GM18909 (cell line): ENCODE data around the gene ADAMTS13.
"Not testable (repeated sequence)": the region's sequence is repeated elsewhere in the genome, so short reads cannot be mapped to it uniquely, and the experiment has no call there.

ENCODE experiments used
- ATAC-seq: cut with Tn5 transposase; IDR thresholded peaks from one replicate; pipeline ENCODE4 v1.9.1; 2021; ENCODE audit warnings: mild to moderate bottlenecking; ENCODE audit not compliant: unreplicated experiment, poor library complexity

Gene ADAMTS13

DNA sequence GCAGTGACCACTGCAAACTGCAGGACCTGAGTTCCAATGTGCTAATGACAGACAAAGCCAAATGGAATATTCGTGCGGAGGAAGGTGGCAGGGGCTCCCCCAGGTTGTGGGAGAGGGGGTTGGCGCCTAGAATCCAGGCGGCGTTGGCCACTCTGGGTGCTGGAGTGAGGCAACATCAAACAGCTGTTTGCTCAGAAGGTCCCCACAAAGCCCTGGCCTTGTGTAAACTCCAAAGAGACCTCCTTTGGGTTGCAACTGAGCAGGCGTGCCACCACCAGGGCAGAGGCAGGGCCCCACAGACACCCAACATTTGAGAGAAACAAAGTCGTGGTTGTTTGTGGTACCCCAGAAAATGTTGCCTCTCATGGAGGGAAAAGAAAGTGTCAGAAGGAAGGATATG, 31.5 kb upstream of the ADAMTS13 start:
- ATAC-seq, result no peak

DNA sequence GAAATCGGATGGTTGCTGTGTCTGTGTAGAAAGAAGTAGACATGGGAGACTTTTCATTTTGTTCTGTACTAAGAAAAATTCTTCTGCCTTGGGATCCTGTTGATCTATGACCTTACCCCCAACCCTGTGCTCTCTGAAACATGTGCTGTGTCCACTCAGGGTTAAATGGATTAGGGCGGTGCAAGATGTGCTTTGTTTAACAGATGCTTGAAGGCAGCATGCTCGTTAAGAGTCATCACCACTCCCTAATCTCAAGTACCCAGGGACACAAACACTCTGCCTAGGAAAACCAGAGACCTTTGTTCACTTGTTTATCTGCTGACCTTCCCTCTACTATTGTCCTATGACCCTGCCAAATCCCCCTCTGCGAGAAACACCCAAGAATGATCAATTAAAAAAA, 30.7 kb upstream of the ADAMTS13 start:
- not testable (repeated sequence) for ATAC-seq

DNA sequence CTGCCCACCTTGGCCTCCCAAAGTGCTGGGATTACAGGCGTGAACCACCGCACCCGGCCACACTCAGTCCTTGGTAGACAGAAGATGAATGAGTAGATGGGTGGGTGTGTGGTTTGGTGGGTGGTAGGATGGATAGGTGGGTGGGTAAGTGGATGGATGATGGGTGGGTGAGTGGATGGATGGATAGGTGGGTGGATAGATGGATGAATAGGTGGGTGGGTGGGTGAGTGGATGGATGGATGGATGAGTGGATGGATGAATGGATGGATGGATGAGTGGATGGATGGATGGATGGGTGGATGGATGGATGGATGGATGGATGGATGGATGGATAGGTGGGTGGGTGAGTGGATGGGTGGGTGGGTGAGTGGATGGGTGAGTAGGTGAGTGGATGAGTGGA, 29.9 kb upstream of the ADAMTS13 start:
- ATAC-seq, result not testable (repeated sequence)

DNA sequence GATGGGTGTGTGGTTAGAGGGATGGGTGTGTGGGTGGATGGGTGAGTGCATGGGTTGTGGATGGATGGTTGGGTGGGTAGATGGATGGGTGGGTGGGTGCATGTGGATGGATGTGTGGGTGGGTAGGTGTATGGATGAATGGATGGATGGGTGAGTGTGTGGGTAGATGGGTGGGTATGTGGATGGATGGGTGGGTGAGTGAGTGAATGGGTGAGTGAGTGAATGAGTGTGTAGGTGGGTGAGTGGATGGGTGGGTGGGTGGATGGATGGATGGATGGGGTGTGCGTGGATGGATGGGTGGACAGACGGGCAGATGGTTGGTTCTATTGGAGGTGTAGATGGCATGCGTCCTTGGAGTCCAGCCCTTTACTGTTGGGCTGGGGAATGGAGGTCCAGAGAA, 28.8 kb upstream of the ADAMTS13 start:
- no peak for ATAC-seq

DNA sequence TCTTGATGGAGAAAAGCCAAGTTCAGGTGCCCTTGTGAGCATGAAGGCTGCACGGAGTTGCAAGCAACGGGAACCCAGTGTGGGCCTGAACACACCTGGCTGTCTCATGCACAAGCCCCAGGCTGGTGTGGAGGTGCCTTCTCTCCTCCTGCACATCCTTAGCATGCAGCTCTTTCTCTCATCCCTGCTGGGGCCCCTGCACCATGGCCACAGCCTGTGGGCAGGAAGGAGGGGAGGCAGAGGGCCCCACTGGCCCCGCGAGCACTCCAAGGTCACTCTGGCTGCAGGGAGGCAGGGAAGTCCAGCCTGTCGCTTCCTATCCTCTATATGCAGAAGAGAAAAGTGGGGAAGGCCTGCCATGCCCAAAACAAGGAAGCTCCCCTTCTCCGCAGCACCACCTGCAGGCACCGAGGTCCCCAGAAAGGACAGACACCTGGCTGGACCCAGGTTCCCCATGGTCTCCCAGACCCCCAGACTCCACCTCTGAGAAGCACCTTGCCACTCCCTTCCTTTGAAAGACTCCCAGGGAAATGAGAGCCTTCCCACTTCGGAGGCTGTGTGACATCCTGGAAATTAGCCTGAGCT, 27.4 kb upstream of the ADAMTS13 start:
- ATAC-seq, result no peak

DNA sequence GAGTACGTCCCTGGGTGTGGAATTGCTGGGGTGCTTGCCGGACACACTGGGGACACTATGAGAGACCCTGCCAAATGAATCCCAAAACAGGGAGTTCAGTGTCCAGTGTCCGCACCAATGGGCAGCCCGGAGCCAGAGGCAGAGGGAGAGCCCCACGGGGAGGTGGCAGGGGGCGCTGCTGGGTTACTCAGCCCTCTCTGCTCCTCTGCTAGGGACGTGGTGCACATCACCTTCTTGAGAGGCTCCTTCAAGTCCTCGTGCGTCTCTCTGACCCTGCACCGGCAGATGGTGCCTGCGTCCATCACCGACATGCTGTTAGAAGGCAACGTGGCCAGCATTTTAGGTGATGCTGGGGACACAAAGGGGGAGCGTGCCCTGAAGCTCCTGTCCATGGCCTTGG, 25.2 kb upstream of the ADAMTS13 start:
- no peak for ATAC-seq

DNA sequence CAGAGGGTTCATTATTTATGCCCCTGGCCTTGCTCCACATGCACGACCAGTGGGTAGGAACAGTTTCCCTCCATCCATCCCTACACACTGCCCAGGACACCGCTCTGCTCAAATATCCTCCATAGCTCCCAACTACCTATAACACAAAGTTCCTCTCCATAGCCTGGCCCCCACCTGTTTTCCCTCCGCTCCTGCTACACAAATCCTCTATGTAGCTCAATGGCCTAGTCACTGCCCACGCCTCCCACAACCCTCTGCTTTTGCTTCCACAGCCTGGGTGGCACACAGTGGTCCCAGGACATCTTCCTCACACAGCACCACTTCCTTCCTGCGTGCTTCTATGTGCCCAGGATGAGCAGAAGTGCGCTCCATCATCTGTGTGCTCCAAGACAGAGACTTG, 24.8 kb upstream of the ADAMTS13 start:
- no peak for ATAC-seq

DNA sequence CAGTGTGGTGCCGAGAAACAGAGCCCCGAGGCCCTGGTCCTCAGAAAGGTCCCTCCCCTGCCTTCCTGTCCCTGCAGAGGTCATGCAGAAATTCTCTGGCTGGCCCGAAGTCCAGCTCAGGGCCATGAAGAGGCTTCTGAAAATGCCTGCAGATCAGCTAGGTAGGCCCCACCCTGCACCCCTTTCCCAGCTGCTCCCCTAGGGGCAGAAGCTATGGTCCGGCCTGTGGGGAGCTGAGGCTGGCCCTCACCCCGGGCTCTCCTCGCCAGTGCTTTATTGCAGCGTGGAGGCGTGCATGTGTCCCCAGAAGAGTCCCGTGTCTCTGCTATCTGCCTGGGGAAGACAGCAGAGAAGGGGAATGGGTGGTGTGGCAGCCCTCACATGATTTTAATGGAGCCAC, 24.3 kb upstream of the ADAMTS13 start:
- ATAC-seq, result no peak

DNA sequence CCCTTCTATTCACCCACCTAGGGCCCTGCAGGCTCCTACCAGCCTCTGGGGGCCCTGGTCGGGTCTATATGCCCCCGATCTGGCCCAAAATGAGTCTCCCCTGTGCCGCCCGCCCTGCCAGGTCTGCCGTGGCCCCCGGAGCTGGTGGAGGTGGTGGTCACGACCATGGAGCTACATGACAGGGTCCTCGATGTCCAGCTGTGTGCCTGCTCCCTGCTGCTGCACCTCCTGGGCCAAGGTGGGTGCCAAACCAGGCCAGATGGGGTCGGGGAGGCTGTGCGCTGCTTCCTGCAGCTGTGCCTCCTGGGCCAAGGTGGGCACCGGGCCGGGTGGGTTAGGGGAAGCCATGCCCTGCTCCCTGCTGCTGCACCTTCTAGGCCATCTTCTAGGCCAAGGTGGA, 21.9 kb upstream of the ADAMTS13 start:
- ATAC-seq, result no peak

DNA sequence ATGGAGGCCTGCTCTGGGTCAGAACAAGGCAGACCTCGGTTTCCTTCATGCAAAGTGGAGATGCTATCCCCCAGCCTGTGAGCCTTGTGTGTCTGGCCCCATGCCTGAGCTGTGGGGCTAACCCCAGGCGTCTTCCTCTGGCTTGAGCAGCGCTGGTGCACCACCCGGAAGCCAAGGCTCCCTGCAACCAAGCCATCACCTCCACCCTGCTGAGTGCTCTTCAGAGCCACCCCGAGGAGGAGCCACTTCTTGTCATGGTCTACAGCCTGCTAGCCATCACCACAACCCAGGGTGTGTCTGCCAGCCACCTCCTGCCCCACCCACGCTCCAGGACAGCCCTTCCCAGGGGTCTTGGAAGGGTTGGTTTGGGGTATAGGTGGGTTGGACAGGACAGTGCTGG, 20.6 kb upstream of the ADAMTS13 start:
- ATAC-seq, result no peak

DNA sequence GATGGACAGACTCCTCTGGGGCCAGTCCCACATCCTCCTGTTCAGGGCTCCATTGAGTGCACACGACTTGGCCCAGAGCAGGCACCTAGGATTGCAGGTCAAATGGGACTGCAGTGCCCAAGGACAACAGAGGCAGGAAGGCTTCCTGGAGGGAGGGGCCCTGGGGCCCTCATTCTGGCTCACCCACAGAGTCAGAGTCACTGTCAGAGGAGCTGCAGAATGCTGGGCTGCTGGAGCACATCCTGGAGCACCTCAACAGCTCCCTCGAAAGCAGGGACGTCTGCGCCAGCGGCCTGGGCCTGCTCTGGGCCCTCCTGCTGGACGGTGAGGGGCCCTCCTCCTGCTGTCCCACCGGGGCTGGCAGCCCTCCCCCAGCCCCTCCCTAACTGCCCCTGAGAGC, 19.5 kb upstream of the ADAMTS13 start:
- ATAC-seq, result no peak

DNA sequence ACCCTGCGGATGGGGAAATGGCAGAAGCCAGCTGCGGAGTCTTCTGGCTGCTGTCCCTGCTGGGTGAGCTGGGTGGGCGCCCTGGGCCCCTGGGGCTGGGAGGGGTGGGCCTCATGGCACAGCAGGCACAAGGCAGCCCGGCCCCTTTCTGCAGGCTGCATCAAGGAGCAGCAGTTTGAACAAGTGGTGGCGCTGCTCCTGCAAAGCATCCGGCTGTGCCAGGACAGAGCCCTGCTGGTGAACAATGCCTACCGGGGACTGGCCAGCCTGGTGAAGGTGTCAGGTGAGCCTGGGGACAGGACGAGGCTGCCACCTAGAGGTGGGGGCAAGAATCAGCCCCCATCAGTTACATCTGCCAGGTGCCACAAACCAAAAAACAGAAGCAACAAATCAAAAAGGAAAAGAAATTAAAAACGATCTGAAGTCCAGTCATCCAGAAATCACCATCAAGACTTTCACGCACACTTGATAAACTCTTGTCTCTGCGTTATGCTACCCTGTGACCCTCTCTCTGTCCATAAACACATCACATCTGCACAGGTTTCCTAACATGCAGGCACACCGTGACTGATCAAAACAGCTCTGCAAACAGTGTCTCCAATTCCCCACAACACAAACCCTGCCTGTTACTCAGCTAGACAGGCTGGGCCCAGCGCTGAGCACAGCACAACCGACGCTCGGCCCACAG, 18.3 kb upstream of the ADAMTS13 start:
- no peak for ATAC-seq

DNA sequence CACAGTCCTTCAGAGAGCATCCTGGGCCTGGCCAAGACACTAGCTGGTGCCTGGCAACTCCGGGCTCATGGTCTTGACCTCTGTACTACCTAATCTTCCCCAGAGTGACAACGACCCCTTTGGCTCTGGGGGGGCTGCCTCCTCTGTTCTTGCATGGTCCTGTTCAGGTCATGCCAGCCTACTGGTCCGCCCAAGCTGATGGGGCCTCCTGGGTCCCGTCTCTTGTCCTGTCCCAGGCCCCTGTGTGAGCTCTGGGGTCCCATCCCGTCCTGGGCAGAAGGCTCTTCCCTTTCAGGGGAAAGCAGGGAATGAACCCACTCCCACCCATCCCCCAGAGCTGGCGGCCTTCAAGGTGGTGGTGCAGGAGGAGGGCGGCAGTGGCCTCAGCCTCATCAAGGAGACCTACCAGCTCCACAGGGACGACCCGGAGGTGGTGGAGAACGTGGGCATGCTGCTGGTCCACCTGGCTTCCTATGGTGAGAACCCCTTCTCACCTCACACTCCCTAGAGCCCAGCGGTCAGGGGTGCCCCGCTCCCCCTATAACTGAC, 17.6 kb upstream of the ADAMTS13 start:
- ATAC-seq, result no peak

DNA sequence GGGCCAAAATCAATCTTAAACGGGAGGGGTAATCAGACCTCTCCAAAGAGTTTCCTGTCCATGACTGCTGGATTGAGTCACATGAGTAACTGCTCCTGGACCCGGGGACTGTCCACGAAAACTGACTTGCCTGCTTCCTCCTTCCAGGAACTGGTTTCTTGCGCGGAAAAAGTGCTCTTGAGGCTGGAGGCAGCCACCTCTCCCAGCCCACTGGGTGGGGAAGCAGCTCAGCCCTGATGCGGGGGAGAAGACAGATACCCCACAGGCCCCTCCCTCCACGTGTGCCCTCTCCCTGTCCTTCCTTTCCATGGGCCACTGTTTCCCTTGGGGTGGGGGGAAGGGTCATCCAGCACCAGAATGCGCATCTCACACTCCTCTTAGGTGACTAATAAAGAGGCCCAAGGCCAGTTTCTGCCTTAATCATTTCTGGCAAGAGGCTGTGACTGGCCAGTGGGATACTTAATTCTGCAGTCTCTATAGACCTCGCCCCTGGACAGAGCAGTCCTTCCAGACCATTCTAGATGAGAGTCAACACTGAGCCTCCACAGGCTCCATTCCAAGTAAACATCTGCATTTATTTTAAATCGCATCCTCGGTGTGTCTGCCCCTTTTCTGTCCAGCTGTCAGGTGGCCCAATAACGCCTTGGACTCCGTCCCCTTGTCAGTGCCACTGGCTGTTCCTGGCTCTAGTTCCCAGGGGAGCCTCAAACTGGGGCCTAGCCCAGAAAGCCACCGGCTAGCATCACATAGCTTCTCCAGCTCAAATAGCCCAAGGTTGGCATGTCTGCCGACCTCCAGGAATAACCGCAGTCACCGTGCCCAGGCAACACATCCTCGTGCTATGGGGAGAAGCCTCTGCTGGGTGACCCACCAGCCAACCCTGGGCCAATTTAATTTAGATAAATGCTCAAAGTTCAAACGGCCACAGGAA, 16.4 kb upstream of the ADAMTS13 start:
- no peak for ATAC-seq

DNA sequence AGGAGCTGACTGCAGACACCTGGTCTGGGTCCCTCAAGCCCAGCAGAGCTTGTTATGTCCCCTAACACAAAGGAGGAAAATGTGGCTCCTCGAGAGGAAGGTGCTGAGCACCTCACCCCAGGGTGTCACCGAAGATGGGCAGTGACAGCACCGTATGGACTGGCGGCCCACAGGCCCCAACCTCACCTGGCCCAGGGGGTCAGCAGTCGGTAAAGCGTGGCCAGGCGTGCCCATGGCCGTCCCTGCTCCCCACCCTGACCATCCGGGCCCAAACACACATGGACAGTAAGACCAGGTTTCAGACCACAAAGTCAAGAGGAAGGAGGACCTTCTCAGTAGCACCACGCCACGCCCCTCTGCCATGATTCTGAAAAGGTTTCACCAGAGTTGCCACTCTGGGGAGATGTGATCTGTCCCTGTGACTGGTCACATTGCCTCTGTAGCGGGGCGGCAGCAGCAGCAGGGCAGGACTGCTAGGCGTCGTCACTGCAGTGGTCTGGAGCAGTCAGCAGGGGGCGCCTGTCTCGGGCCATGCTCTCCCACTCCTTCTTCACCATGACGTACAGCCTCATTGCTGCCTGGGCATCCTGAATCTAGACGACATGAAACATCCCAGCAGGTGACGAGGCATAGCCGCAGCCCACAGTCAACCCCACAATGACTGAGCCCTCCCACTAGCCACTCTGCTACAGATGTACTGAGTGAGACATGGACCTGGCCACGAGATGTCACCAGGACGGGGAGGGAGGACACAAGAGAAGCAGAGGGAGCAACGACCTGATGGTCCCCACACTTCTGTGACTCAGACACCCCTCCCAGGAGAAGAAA, 15.5 kb upstream of the ADAMTS13 start:
- ATAC-seq, result peak; percentile 48

DNA sequence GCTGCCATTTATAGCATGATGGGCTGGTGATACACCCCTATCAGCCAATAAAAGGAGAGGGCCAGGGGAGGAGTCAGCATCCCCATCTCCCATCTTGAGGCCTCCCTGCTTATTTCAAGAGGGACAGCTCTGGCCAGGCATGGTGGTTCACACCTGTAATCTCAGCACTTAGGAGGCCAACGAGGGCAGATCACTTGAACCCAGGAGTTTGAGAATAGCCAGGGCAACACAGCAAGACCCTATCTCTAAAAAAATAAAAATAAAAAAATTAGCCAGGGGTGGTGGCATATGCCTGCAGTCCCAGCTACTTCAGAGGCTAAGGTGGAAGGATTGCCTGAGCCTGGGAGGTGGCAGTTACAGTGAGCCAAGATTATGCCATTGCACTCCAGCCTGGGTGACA, 14.1 kb upstream of the ADAMTS13 start:
- no peak for ATAC-seq

DNA sequence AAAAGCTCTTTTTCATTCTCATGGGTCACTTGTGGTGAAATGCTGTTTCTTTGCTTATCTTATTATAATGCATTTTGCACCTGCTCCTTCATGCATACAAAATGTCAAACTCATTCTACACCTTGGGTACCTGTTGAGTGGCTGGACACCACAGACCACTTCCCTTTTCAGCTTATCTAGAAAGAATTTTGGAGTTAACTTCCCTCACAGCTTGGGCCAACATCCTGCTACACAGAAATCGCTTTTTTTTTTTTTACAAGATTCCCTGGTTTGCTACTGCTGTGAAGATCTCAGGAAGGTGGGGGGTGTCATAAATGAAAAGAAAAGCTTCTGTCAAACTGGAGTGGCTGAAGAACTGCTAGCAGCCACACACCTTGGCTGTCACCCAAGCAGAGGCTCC, 7.0 kb upstream of the ADAMTS13 start:
- no peak for ATAC-seq

DNA sequence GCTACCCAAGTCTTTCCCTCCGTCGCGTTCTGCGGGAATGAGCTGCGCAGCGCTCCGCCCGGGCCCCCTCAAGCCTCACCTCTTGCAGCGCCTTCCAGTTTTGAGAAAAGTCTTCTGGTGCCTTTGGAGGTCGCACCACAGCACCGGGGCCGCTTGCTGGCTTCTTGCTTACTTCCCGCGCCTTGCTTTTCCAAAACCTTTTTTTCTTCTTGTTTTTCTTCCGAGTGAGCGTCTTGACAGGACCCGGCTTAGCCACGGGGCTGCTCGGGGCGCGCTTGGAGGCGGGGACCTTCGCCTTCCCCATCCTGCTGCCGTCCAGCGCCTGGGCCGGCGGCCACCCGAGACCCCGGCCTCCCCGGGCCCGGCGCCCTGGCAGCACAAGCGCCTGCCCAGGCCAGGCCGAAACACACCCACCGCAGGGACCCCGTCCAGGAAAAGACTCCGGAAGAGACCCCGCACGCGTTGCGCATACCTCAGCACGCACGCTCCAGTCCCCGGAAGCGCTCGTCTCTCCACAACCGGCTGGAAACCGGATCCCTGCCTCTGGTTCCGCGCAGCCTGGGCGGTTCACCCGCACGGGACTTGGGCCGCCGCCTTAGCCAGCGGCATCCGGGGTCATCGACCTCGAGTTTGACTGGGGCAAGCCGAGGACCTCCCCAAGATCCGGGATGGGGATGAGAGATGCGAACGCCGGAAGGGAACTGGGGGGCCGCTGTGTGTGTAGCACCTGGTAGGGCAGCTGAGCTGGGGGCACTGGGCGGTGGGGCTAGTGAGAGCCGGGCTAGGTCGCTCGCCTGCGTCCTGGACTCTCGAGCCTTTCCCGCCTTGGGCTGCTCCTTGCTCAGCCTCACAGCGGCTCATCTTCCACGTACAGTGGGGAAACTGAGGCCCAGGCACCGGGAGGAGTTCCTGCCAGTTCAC, 4.4 kb upstream of the ADAMTS13 start, which contains the start of gene REXO4:
Gene REXO4 (minus strand): TSS at position 470 of the 921 bp plus-strand sequence. CDS start 166 bp downstream, at position 304.
- ATAC-seq, result peak; percentile 76

DNA sequence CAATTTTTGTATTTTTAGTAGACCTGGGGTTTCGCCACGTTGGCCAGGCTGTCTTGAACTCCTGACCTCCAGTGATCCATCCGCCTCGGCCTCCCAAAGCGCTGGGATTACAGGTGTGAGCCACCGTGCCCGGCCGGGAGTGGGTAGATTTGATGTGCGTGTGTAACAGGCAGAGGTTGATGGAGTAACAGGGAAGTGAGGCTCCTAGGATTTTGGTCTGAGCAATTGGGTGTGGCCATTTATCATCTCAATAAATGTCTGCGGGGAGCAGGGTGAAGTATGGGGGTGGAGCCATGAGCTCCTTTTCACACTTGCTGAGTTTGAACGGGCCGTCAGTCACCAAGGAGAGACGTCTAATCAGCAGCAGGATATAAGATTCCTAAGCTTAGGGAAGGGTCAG, 3.2 kb upstream of the ADAMTS13 start:
- no peak for ATAC-seq
